Measurements from ENCODE around the gene GABARAPL2.

- TF ChIP-seq ZNF600 (tag by site-specific recombination; IDR thresholded peaks at IDR 0.05) (no peak), HOXA7 (CRISPR knock-in tag; IDR thresholded peaks at IDR 0.05; ENCODE audit: borderline replicate concordance) (no peak), CTCF (tag by site-specific recombination; IDR thresholded peaks at IDR 0.05) (no peak), HOXC10 (CRISPR knock-in tag; IDR thresholded peaks at IDR 0.05) (no peak), ZNF302 (tag by site-specific recombination; IDR thresholded peaks at IDR 0.05; ENCODE audit: low read depth) (no peak), ZSCAN5A (tag by site-specific recombination; IDR thresholded peaks at IDR 0.05) (no peak), ZNF239 (tag by site-specific recombination; IDR thresholded peaks at IDR 0.05) (no peak), ZNF280D (tag by site-specific recombination; IDR thresholded peaks at IDR 0.05) (no peak), ZNF335 (tag by site-specific recombination; conservative IDR thresholded peaks at IDR 0.05) (no peak), ZNF24 (tag by site-specific recombination; IDR thresholded peaks at IDR 0.05) (no peak), ZNF221 (tag by site-specific recombination; IDR thresholded peaks at IDR 0.05; ENCODE audit: borderline replicate concordance) (no peak), ZNF138 (tag by site-specific recombination; IDR thresholded peaks at IDR 0.05; ENCODE audit: borderline replicate concordance) (no peak), ZNF324 (tag by site-specific recombination; IDR thresholded peaks at IDR 0.05) (no peak), ATF2 (tag by site-specific recombination; IDR thresholded peaks at IDR 0.05; ENCODE audit: low read depth) (no peak)
Measured at GRCh38 chr16:75558846-75559401, 7.3 kb upstream of the GABARAPL2 start.

All from HEK293 (cell line).